GM12878 (cell line): ENCODE measurements around the gene GINS2. TPM values are rescaled to one million over a fixed set of nuclear protein-coding genes. Genes with fewer than 3 reads are reported as not detected.

Source experiments
- ATAC-seq: fragments of 200-7000 bp; cut with Tn5 transposase; 3 replicates; pipeline ENCODE4 v1.9.1; 2020; ENCODE audit warnings: mild to moderate bottlenecking, moderate library complexity
- BruUV-seq: library from RNA; stranded (reverse); fragments of 400-500 nt; replicated peaks from 2 replicates; lab custom pipeline; 2021; lab: Mats Ljungman, UMichigan
- CTCF ChIA-PET: fragments of 300-600 bp; sonication (Branson Sonifier 250); formaldehyde crosslinking; extraction: SDS; loops from one replicate; lab custom pipeline; 2021; ENCODE audit warnings: inconsistent platforms; lab: Yijun Ruan, JAX
- POLR2A ChIA-PET: fragments of 350-600 bp; formaldehyde crosslinking; extraction: SDS; loops from one replicate; lab custom pipeline; 2021; ENCODE audit warnings: inconsistent platforms; lab: Charles Lee
- RAD21 ChIA-PET: fragments of 300-600 bp; sonication (Branson Sonifier 250); formaldehyde crosslinking; loops from one replicate; lab custom pipeline; 2023; ENCODE audit warnings: antibody characterized with exemption; ENCODE audit not compliant: unreplicated experiment; lab: Charles Lee
- SMC1A ChIA-PET: fragments of 300-600 bp; sonication (Branson Sonifier 250); formaldehyde crosslinking; loops from one replicate; lab custom pipeline; 2023; ENCODE audit not compliant: unreplicated experiment, uncharacterized antibody; lab: Charles Lee
- DNase-seq: peaks from one replicate; pipeline ENCODE4 v3.0.0-alpha.2; 2011; ENCODE audit warnings: low read depth, low spot score
- FAIRE-seq: peaks from 3 replicates; lab custom pipeline; 2011; peaks lifted over from hg19 to GRCh38; lab: Jason Lieb, UNC
- H2AFZ ChIP-seq: 2 replicates; pipeline ENCODE4 v1.6.0; 2011; ENCODE audit warnings: low read depth, low read length, control low read depth; ENCODE audit not compliant: control insufficient read depth
- H3K27ac ChIP-seq: 2 replicates; pipeline ENCODE4 v1.5.1; 2011; ENCODE audit warnings: control low read depth; ENCODE audit not compliant: control insufficient read depth, insufficient read depth
- H3K27me3 ChIP-seq, 2 experiments: replicated peaks in 1 of 2; 2 replicates each; pipeline versions ENCODE4 v1.6.0 to v1.6.1; 2011; ENCODE audit warnings: low read length in 1 of 2; ENCODE audit not compliant: control insufficient read depth in 2 of 2, insufficient read depth in 2 of 2
- H3K36me3 ChIP-seq, 2 experiments: 2 replicates each; pipeline ENCODE4 v1.5.1; 2011; ENCODE audit warnings: low read length in 1 of 2; ENCODE audit not compliant: control insufficient read depth in 2 of 2, insufficient read depth in 2 of 2
- H3K4me1 ChIP-seq: 2 replicates; pipeline ENCODE4 v1.6.1; 2011; ENCODE audit warnings: mild to moderate bottlenecking, low read length, moderate library complexity, mixed read lengths; ENCODE audit not compliant: control insufficient read depth, insufficient read depth
- H3K4me2 ChIP-seq: 2 replicates; pipeline ENCODE4 v1.6.0; 2011; ENCODE audit warnings: control low read depth; ENCODE audit not compliant: control insufficient read depth, insufficient read depth
- H3K4me3 ChIP-seq: fragments of 200-600 bp; sonication (generic); 2 replicates; pipeline ENCODE4 v1.5.1; 2016
- H3K79me2 ChIP-seq: 2 replicates; pipeline ENCODE4 v1.6.0; 2011; ENCODE audit warnings: low read length; ENCODE audit not compliant: control insufficient read depth, insufficient read depth
- H3K9ac ChIP-seq: 2 replicates; pipeline ENCODE4 v1.8.0; 2011; ENCODE audit warnings: low read length, control low read depth, mixed read lengths; ENCODE audit not compliant: control insufficient read depth, insufficient read depth
- H3K9me3 ChIP-seq: replicated peaks from 3 replicates; pipeline ENCODE4 v1.5.1; 2011; ENCODE audit warnings: mild to moderate bottlenecking, low read length; ENCODE audit not compliant: control insufficient read depth, insufficient read depth
- H4K20me1 ChIP-seq: 2 replicates; pipeline ENCODE4 v1.6.0; 2011; ENCODE audit not compliant: control insufficient read depth, insufficient read depth
- DPF2 ChIP-seq: fragments of 450-650 bp; IDR thresholded peaks from 2 replicates; pipeline ENCODE4 v1.6.1; 2017; ENCODE audit warnings: mild to moderate bottlenecking
- EGR1 ChIP-seq, 2 experiments: IDR thresholded peaks; 1 replicate in 1 of 2; 2 replicates in 1 of 2; pipeline ENCODE4 v1.6.1; 2011 to 2012; ENCODE audit warnings: low read depth in 2 of 2, low read length in 2 of 2, borderline replicate concordance in 1 of 2, mild to moderate bottlenecking in 1 of 2, moderate library complexity in 1 of 2
- IKZF1 ChIP-seq: fragments of 450-650 bp; conservative IDR thresholded peaks from 2 replicates; pipeline ENCODE4 v1.6.1; 2017; ENCODE audit warnings: antibody characterized with exemption, mild to moderate bottlenecking
- IKZF2 ChIP-seq, 2 experiments: fragments of 450-650 bp; IDR thresholded peaks; 2 replicates each; pipeline ENCODE4 v1.6.1; 2017; ENCODE audit warnings: mild to moderate bottlenecking in 2 of 2, moderate library complexity in 2 of 2
- KAT2A ChIP-seq: conservative IDR thresholded peaks from 2 replicates; pipeline ENCODE4 v1.6.1; 2011; ENCODE audit warnings: low read depth, low read length; ENCODE audit not compliant: control insufficient read depth
- PKNOX1 ChIP-seq: fragments of 450-650 bp; IDR thresholded peaks from 2 replicates; pipeline ENCODE4 v1.6.1; 2016; ENCODE audit warnings: mild to moderate bottlenecking
- POU2F2 ChIP-seq: IDR thresholded peaks from 3 replicates; pipeline ENCODE4 v1.6.1; 2011; ENCODE audit warnings: low read depth, mild to moderate bottlenecking, low read length, borderline replicate concordance
- RELA ChIP-seq: fragments of 450-650 bp; IDR thresholded peaks from 2 replicates; pipeline ENCODE4 v1.8.0; 2014; ENCODE audit warnings: borderline replicate concordance; ENCODE audit not compliant: partially characterized antibody
- RELB ChIP-seq: fragments of 450-650 bp; IDR thresholded peaks from 2 replicates; pipeline ENCODE4 v1.6.1; 2017; ENCODE audit warnings: low read depth, mild to moderate bottlenecking, moderate library complexity
- SKIL ChIP-seq: fragments of 450-650 bp; IDR thresholded peaks from 2 replicates; pipeline ENCODE4 v1.6.1; 2017; ENCODE audit warnings: mild to moderate bottlenecking, low read depth, inconsistent platforms; ENCODE audit not compliant: poor library complexity, severe bottlenecking
- SMAD1 ChIP-seq: fragments of 450-650 bp; IDR thresholded peaks from 2 replicates; pipeline ENCODE4 v1.6.1; 2018; ENCODE audit warnings: mild to moderate bottlenecking, low read depth; ENCODE audit not compliant: partially characterized antibody
- SMAD5 ChIP-seq: IDR thresholded peaks from 2 replicates; pipeline ENCODE4 v1.6.1; 2016; ENCODE audit warnings: antibody characterized with exemption, low read depth
- SP1 ChIP-seq: IDR thresholded peaks from one replicate; pipeline ENCODE4 v1.6.1; 2011; ENCODE audit warnings: low read depth, low read length
- WRNIP1 ChIP-seq: IDR thresholded peaks from 2 replicates; pipeline ENCODE4 v1.6.1; 2011; ENCODE audit warnings: low read depth, low read length, improper control_type of control experiment, borderline replicate concordance
- ZNF274 ChIP-seq: IDR thresholded peaks from one replicate; pipeline ENCODE4 v1.8.0; 2011; ENCODE audit not compliant: insufficient read length, insufficient read depth
- WGBS: methylation state at CpG from one replicate; pipeline ENCODE4 v1.1.6; 2016; ENCODE audit warnings: low lambda C conversion rate; ENCODE audit not compliant: insufficient replicate concordance, insufficient coverage; ENCODE audit errors: missing lambda C conversion rate; 5-methylcytosine and 5-hydroxymethylcytosine counted together
- in situ Hi-C: fragments of 300-500 bp; cut with MboI; formaldehyde crosslinking; loops from 9 replicates; pipeline ENCODE4 v1.14.3; 2018; ENCODE audit warnings: mixed read lengths
- intact Hi-C: fragments of 100-400 bp; cut with micrococcal nuclease; formaldehyde crosslinking; loops from one replicate; pipeline ENCODE4 v1.14.2; 2022; ENCODE audit not compliant: unreplicated experiment
- polyA plus RNA-seq, 11 experiments: library from polyadenylated mRNA; depleted of rRNA in 4 of 11; unstranded in 6 of 11; stranded (reverse) in 5 of 11; fragments of >200 nt; fragmentation: Nextera tagmentation in 4 of 11; fragmentation: Illumina TruSeq in 1 of 11; extraction: Ambion mirVana in 4 of 11; extraction: Trizol in 1 of 11; gene quantifications; 1 replicate in 1 of 11; 2 replicates in 10 of 11; pipeline versions ENCODE4 v1.2.1 to v1.2.3, GENCODE V29; 2011 to 2016; ENCODE audit warnings: inconsistent platforms in 2 of 11, missing spikeins in 2 of 11, low read depth in 1 of 11
- total RNA-seq, 4 experiments: library from RNA; depleted of rRNA in 3 of 4; stranded (reverse); fragments of >200 nt in 3 of 4; fragmentation: Illumina TruSeq in 1 of 4; extraction: Trizol in 1 of 4; gene quantifications; 2 replicates each; pipeline versions ENCODE4 v1.2.1 to v1.2.3, GENCODE V29; 2013 to 2021
- TF ChIP-seq, protein P1 (sequence below): fragments of 450-650 bp; IDR thresholded peaks from 2 replicates; pipeline ENCODE4 v1.6.1; 2018; ENCODE audit warnings: mild to moderate bottlenecking, low read depth, moderate library complexity; ENCODE audit not compliant: partially characterized antibody

GINS2 gene
- total and polyA plus RNA-seq, 10 of the 15 experiments (the other 5 are each of a cell fraction or from before 2014, with no cell fraction given) = 42.7 to 90.8 (median 57.0) TPM

- TF ChIP-seq SMAD1 = no peak
- TF ChIP-seq DPF2 = no peak
- TF ChIP-seq PKNOX1 = no peak
- no peak for TF ChIP-seq ZNF274
- no peak for TF ChIP-seq EGR1 (IDR thresholded peaks at IDR 0.05; ENCODE audit: borderline replicate concordance in 1 of 2, low read depth in 2 of 2, low read length in 2 of 2)
- no peak for TF ChIP-seq RELA
These were observed 30.8 kb downstream of the GINS2 start (continued) for GRCh38 chr16:85657996-85658395.

DNA sequence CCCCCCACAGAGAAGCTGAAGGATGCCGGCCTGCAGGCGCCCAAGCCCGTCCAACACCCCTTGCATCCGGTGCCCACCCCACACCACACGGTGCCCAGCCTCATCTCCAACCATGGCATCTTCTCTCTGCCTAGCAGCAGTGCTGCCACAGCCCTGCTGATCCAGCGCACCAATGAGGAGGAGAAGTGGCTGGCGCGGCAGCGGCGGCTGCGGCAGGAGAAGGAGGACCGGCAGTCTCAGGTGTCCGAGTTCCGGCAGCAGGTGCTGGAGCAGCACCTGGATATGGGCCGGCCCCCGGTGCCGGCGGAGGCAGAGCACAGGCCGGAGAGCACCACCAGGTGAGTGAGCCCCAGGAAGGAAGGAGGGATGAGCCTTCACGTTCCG lies 31.5 kb downstream of the GINS2 start:
- no peak for FAIRE-seq
- Histone ChIP-seq H3K27me3 (no peaks in the 10 kb centered on the region), H3K36me3 (peaks cover 24 to 63% of the 10 kb centered on the region in 2 experiments; a peak in 3 of 4 replicates), H2AFZ (no peak overlapping the region), H3K4me1 (no peaks in the 10 kb centered on the region), H3K9me3 (no peaks in the 10 kb centered on the region), H3K9ac (no peak overlapping the region), H3K27ac (no peak overlapping the region), H3K4me3 (no peak overlapping the region), H3K79me2 (no peaks in the 10 kb centered on the region), H3K4me2 (no peak overlapping the region), H4K20me1 (no peaks in the 10 kb centered on the region; the same call in 1 of the 2 replicates)
- no peak for ATAC-seq
- ChIA-PET POLR2A (no interaction called here), RAD21 (no interaction called here), SMC1A (no interaction called here), CTCF (interaction anchor here (1.3 to 3.0 kb wide), 3 partner anchors 19 to 62 kb away, joined by 4 to 13 read pairs (median 5); no protein-coding TSS in a partner anchor)
- in situ Hi-C loops = loop anchor here (5.0 kb wide), 1 partner anchor 60 kb away; no protein-coding TSS in a partner anchor
- BruUV-seq = no TSS peak
- intact Hi-C loops = no loop called here
- 98% methylated on average over 21 of the region's 21 CpGs for WGBS
- DNase-seq = no peak
- TF ChIP-seq IKZF2 (IDR thresholded peaks at IDR 0.05) = no peak
- no peak for TF ChIP-seq POU2F2
- TF ChIP-seq SP1 = no peak
- TF ChIP-seq WRNIP1 = no peak
- TF ChIP-seq, protein P1, sequence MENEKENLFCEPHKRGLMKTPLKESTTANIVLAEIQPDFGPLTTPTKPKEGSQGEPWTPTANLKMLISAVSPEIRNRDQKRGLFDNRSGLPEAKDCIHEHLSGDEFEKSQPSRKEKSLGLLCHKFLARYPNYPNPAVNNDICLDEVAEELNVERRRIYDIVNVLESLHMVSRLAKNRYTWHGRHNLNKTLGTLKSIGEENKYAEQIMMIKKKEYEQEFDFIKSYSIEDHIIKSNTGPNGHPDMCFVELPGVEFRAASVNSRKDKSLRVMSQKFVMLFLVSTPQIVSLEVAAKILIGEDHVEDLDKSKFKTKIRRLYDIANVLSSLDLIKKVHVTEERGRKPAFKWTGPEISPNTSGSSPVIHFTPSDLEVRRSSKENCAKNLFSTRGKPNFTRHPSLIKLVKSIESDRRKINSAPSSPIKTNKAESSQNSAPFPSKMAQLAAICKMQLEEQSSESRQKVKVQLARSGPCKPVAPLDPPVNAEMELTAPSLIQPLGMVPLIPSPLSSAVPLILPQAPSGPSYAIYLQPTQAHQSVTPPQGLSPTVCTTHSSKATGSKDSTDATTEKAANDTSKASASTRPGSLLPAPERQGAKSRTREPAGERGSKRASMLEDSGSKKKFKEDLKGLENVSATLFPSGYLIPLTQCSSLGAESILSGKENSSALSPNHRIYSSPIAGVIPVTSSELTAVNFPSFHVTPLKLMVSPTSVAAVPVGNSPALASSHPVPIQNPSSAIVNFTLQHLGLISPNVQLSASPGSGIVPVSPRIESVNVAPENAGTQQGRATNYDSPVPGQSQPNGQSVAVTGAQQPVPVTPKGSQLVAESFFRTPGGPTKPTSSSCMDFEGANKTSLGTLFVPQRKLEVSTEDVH = no peak
- TF ChIP-seq IKZF1 = no peak
- TF ChIP-seq SMAD5 = no peak
- TF ChIP-seq RELB = no peak
- TF ChIP-seq KAT2A = no peak
- TF ChIP-seq SKIL = no peak
